ENCODE measurements around the gene CFAP53. TPM values are rescaled to one million over a fixed set of nuclear protein-coding genes. Genes with fewer than 3 reads are reported as not detected.

The CFAP53 gene
- total and polyA plus RNA-seq, 2 of the 4 experiments (the other 2 are of a cell fraction), result under 0.01 to 0.12 TPM

DNA sequence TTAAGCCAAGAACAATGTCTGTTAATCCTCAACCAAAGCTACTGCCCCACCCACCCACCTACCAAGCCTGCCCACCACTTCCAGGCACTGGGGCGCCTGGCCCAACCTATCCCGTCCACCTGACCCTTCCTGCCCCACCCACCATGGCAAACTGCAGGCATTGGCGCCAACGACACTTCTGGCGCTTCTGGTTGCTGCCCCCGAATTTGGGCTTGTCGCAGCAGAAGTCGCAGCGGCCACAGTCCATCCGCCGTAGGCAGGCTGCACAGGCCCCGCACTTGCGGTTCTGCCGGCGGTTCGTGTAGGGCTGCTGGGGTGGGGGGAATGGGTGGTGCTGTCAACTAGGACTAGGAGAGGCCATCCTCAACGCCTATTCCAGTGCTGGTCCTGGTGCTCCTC, 7.7 kb upstream of the CFAP53 start:
- in situ Hi-C loops (cut with MboI; ENCODE audit: low sequenced_read_pairs), result no loop called here

More for the DNA sequence above, 7.7 kb upstream of the CFAP53 start:
- H3K56ac ChIP-seq (ENCODE audit: extremely low read depth, insufficient read depth, low read length), result no peak overlapping the region
- peaks cover 7 to 31% of the 10 kb centered on the region in 2 experiments for H3K79me1 ChIP-seq (ENCODE audit: low read depth in 1 of 2, low read length in 2 of 2)
- TF ChIP-seq RCOR1 (IDR thresholded peaks at IDR 0.05; ENCODE audit: insufficient replicate concordance, low read length), result no peak
- no peak overlapping the region for H4K91ac ChIP-seq (ENCODE audit: insufficient read depth, low read depth, low read length)
- ChIA-PET CTCF (no interaction called here), POLR2A (ENCODE audit: unreplicated experiment) (no interaction called here)
- no peak overlapping the region for H2AK9ac ChIP-seq (replicated peaks; ENCODE audit: low read depth, low read length, poor library complexity)
- no peak overlapping the region for H2AFZ ChIP-seq (replicated peaks; ENCODE audit: low read length, poor library complexity)
- H2BK15ac ChIP-seq (ENCODE audit: low read depth, low read length), result no peak overlapping the region
- no peaks in the 10 kb centered on the region for H3K9me3 ChIP-seq (ENCODE audit: control insufficient read depth, insufficient read depth, low read length)
- ATAC-seq (ENCODE audit: low read depth), result no peak
- 92% methylated on average over 4 of the region's 17 CpGs; no CpG with 5 or more reads in 1 of the 2 experiments for WGBS, 2 experiments (ENCODE audit: extremely low coverage in 2 of 2, insufficient read length in 1 of 2)
- no peak overlapping the region for H2AK5ac ChIP-seq (ENCODE audit: low read depth, low read length)
- no peaks in the 10 kb centered on the region for H3K27me3 ChIP-seq (ENCODE audit: control insufficient read depth, insufficient read depth, low read length)
- peaks cover 11% of the 10 kb centered on the region; the same call in 1 of the 2 replicates for H3K9me1 ChIP-seq (ENCODE audit: insufficient read depth, low read length)
- no peak for DNase-seq
- no peak overlapping the region for H3K4me2 ChIP-seq (ENCODE audit: low read depth, low read length)
- H3K4me3 ChIP-seq (ENCODE audit: insufficient read depth, low read depth, low read length), result no peak overlapping the region
- H3K14ac ChIP-seq (replicated peaks; ENCODE audit: low read depth, low read length), result no peak overlapping the region
- no peak overlapping the region for H4K5ac ChIP-seq (ENCODE audit: low read depth, low read length)
- intact Hi-C loops (cut with micrococcal nuclease), result no loop called here
- no TSS peak for BruUV-seq (replicated peaks)
- H3K4ac ChIP-seq (ENCODE audit: low read depth, low read length), result no peak overlapping the region
- no peak overlapping the region for H2BK5ac ChIP-seq (ENCODE audit: low read depth, low read length, poor library complexity, severe bottlenecking)
- no peak overlapping the region for H3K9ac ChIP-seq (ENCODE audit: low read depth, low read length)
- peaks cover 75% of the 10 kb centered on the region for H3K36me3 ChIP-seq (ENCODE audit: control insufficient read depth, insufficient read depth, low read length)
- dilution Hi-C loops (cut with HindIII; ENCODE audit: low sequenced_read_pairs, unreplicated experiment), result no loop called here
- H3K4me1 ChIP-seq (ENCODE audit: control insufficient read depth, insufficient read depth, low read length), result no peaks in the 10 kb centered on the region
- no peak overlapping the region for H3K23ac ChIP-seq (ENCODE audit: low read depth, low read length)
- no peak overlapping the region for H3K18ac ChIP-seq (ENCODE audit: low read depth, low read length)
- H4K20me1 ChIP-seq (ENCODE audit: insufficient read depth, low read length), result peaks cover 7% of the 10 kb centered on the region
- no peak overlapping the region for H2BK20ac ChIP-seq (ENCODE audit: low read depth, low read length)
- no peak overlapping the region for H3K27ac ChIP-seq (ENCODE audit: insufficient read depth, low read length)
- no peak overlapping the region for H2BK120ac ChIP-seq (ENCODE audit: low read depth, low read length)
- H4K8ac ChIP-seq (ENCODE audit: low read depth in 2 of 2, low read length in 2 of 2), result no peak overlapping the region
